H1 (cell line): ENCODE results near the gene CREBBP. TPM values are rescaled to one million over a fixed set of nuclear protein-coding genes. Genes with fewer than 3 reads are reported as not detected.

Experiments
- CTCF ChIA-PET: fragments of 300-600 bp; sonication (Branson Sonifier 250); formaldehyde crosslinking; loops from one replicate; lab custom pipeline; 2021; ENCODE audit not compliant: partially characterized antibody; lab: Charles Lee
- POLR2A ChIA-PET: fragments of 300-600 bp; sonication (Branson Sonifier 250); formaldehyde crosslinking; loops from one replicate; lab custom pipeline; 2021; ENCODE audit warnings: inconsistent platforms; ENCODE audit not compliant: partially characterized antibody; lab: Charles Lee
- DNase-seq, 2 experiments: peaks; one replicate each; pipeline versions ENCODE4 v3.0.0 to v3.0.0-alpha.2; 2010 to 2022; ENCODE audit warnings: low spot score in 2 of 2, low read depth in 1 of 2, mixed read lengths in 1 of 2
- FAIRE-seq: peaks from 2 replicates; lab custom pipeline; 2011; peaks lifted over from hg19 to GRCh38; lab: Jason Lieb, UNC
- H2AFZ ChIP-seq: 2 replicates; pipeline ENCODE4 v1.8.1; 2012; ENCODE audit warnings: low read length, inconsistent platforms
- H2AK5ac ChIP-seq: 2 replicates; pipeline ENCODE4 v1.6.1; 2013; ENCODE audit warnings: low read depth, low read length
- H2BK120ac ChIP-seq: replicated peaks from 2 replicates; pipeline ENCODE3; 2013; ENCODE audit warnings: low read depth, low read length, inconsistent platforms
- H2BK12ac ChIP-seq: 2 replicates; pipeline ENCODE4 v1.6.1; 2013; ENCODE audit warnings: low read depth, low read length
- H2BK15ac ChIP-seq: 2 replicates; pipeline ENCODE4 v1.6.1; 2013; ENCODE audit warnings: low read length
- H2BK20ac ChIP-seq: 2 replicates; pipeline ENCODE4 v1.6.1; 2013; ENCODE audit warnings: low read length
- H2BK5ac ChIP-seq: 2 replicates; pipeline ENCODE4 v1.6.1; 2013; ENCODE audit warnings: low read depth, low read length
- H3K14ac ChIP-seq: 2 replicates; pipeline ENCODE4 v1.6.1; 2013; ENCODE audit warnings: inconsistent platforms; ENCODE audit not compliant: insufficient read length
- H3K18ac ChIP-seq: 2 replicates; pipeline ENCODE4 v1.6.1; 2013; ENCODE audit warnings: low read length; ENCODE audit errors: extremely low read depth
- H3K23ac ChIP-seq: 2 replicates; pipeline ENCODE4 v1.6.1; 2013; ENCODE audit warnings: inconsistent platforms; ENCODE audit not compliant: insufficient read length
- H3K23me2 ChIP-seq: 2 replicates; pipeline ENCODE4 v1.6.1; 2013; ENCODE audit warnings: low read depth, low read length
- H3K27ac ChIP-seq: 2 replicates; pipeline ENCODE4 v1.6.1; 2011; ENCODE audit warnings: low read depth, low read length, inconsistent platforms
- H3K27me3 ChIP-seq, 4 experiments: replicated peaks in 1 of 4; 1 replicate in 1 of 4; 2 replicates in 3 of 4; pipeline versions ENCODE4 v1.6.1 to v1.8.1; 2011 to 2013; ENCODE audit warnings: low read length in 3 of 4, mild to moderate bottlenecking in 3 of 4, inconsistent platforms in 2 of 4, mixed read lengths in 2 of 4, moderate library complexity in 1 of 4; ENCODE audit not compliant: control insufficient read depth in 3 of 4, insufficient read depth in 3 of 4; ENCODE audit errors: extremely low read depth in 1 of 4
- H3K36me3 ChIP-seq, 4 experiments: 2 replicates each; pipeline versions ENCODE4 v1.6.1 to v1.8.1; 2011 to 2013; ENCODE audit warnings: mild to moderate bottlenecking in 4 of 4, low read length in 3 of 4, moderate library complexity in 2 of 4, control low read depth in 1 of 4, inconsistent platforms in 1 of 4; ENCODE audit not compliant: insufficient read depth in 4 of 4, control insufficient read depth in 2 of 4
- H3K4ac ChIP-seq: replicated peaks from 2 replicates; pipeline ENCODE3; 2013; ENCODE audit warnings: low read length, low read depth, mixed read lengths, inconsistent platforms; ENCODE audit not compliant: insufficient read length
- H3K4me1 ChIP-seq, 4 experiments: replicated peaks in 1 of 4; 1 replicate in 1 of 4; 2 replicates in 3 of 4; pipeline versions ENCODE4 v1.6.1 to v1.8.1; 2011 to 2013; ENCODE audit warnings: low read length in 3 of 4, inconsistent platforms in 2 of 4, mixed read lengths in 1 of 4; ENCODE audit not compliant: insufficient read depth in 4 of 4, control insufficient read depth in 3 of 4
- H3K4me2 ChIP-seq, 2 experiments: 2 replicates each; pipeline versions ENCODE4 v1.6.1 to v1.8.1; 2011 to 2013; ENCODE audit warnings: low read depth in 2 of 2, low read length in 2 of 2, control low read depth in 1 of 2, inconsistent platforms in 1 of 2, mild to moderate bottlenecking in 1 of 2; ENCODE audit not compliant: insufficient read depth in 1 of 2
- H3K4me3 ChIP-seq, 4 experiments: fragments of 200-600, 300-600 bp in 1 of 4; sonication (generic), shearing (Covaris generic), sonication (Bioruptor Twin) in 1 of 4; 2 replicates each; pipeline versions ENCODE4 v1.5.1 to v1.8.1; 2011 to 2016; ENCODE audit warnings: low read length in 4 of 4, low read depth in 3 of 4, control low read depth in 2 of 4, inconsistent platforms in 2 of 4, mild to moderate bottlenecking in 2 of 4, mixed read lengths in 1 of 4, moderate library complexity in 1 of 4; ENCODE audit not compliant: insufficient read depth in 2 of 4; ENCODE audit errors: extremely low read depth in 1 of 4
- H3K56ac ChIP-seq: replicated peaks from 2 replicates; pipeline ENCODE3; 2013; ENCODE audit warnings: low read depth, mild to moderate bottlenecking, mixed read lengths, low read length, inconsistent platforms; ENCODE audit not compliant: insufficient read length
- H3K79me1 ChIP-seq: 2 replicates; pipeline ENCODE4 v1.6.1; 2013; ENCODE audit warnings: low read depth, low read length, control low read depth
- H3K79me2 ChIP-seq, 2 experiments: 2 replicates each; pipeline versions ENCODE4 v1.6.1 to v1.8.1; 2012 to 2013; ENCODE audit warnings: low read length in 2 of 2, mild to moderate bottlenecking in 2 of 2, inconsistent platforms in 1 of 2; ENCODE audit not compliant: insufficient read depth in 2 of 2, control insufficient read depth in 1 of 2
- H3K9ac ChIP-seq, 4 experiments: replicated peaks in 1 of 4; 1 replicate in 1 of 4; 2 replicates in 3 of 4; pipeline versions ENCODE4 v1.6.1 to v1.8.1; 2011 to 2013; ENCODE audit warnings: low read depth in 3 of 4, low read length in 3 of 4, control low read depth in 2 of 4, mild to moderate bottlenecking in 2 of 4, moderate library complexity in 2 of 4, inconsistent platforms in 1 of 4; ENCODE audit errors: extremely low read depth in 1 of 4
- H3K9me3 ChIP-seq, 2 experiments: 2 replicates each; pipeline versions ENCODE4 v1.6.1 to v1.8.1; 2012 to 2013; ENCODE audit warnings: mild to moderate bottlenecking in 2 of 2, moderate library complexity in 2 of 2, control low read depth in 1 of 2, inconsistent platforms in 1 of 2, low read depth in 1 of 2, low read length in 1 of 2, mixed read lengths in 1 of 2; ENCODE audit not compliant: insufficient read depth in 2 of 2
- H4K20me1 ChIP-seq, 2 experiments: replicated peaks in 1 of 2; 2 replicates each; pipeline versions ENCODE3 to v1.8.1; 2011 to 2013; ENCODE audit warnings: inconsistent platforms in 2 of 2, low read length in 2 of 2, mild to moderate bottlenecking in 1 of 2; ENCODE audit not compliant: insufficient read depth in 2 of 2, control insufficient read depth in 1 of 2
- H4K5ac ChIP-seq: 2 replicates; pipeline ENCODE4 v1.6.1; 2013; ENCODE audit warnings: low read length, low read depth, mixed read lengths, inconsistent platforms; ENCODE audit not compliant: insufficient read length
- H4K8ac ChIP-seq: 2 replicates; pipeline ENCODE4 v1.8.0; 2013; ENCODE audit warnings: mild to moderate bottlenecking, moderate library complexity, low read length, inconsistent platforms; ENCODE audit not compliant: insufficient read depth; ENCODE audit errors: extremely low read depth
- H4K91ac ChIP-seq: replicated peaks from 2 replicates; pipeline ENCODE3; 2013; ENCODE audit warnings: low read length, mixed read lengths, inconsistent platforms; ENCODE audit not compliant: insufficient read length
- BACH1 ChIP-seq: IDR thresholded peaks from 2 replicates; pipeline ENCODE4 v1.6.1; 2012; ENCODE audit warnings: low read length, improper control_type of control experiment
- CBX8 ChIP-seq: fragments of 300-800, 300-1000 bp; sonication (generic); IDR thresholded peaks from 2 replicates; pipeline ENCODE4 v1.7.1; 2016; ENCODE audit warnings: low read depth, low read length, borderline replicate concordance
- CREB1 ChIP-seq: IDR thresholded peaks from 2 replicates; pipeline ENCODE4 v1.6.1; 2012; ENCODE audit warnings: inconsistent platforms
- FOSL1 ChIP-seq: IDR thresholded peaks from 2 replicates; pipeline ENCODE4 v1.6.1; 2011; ENCODE audit warnings: mild to moderate bottlenecking, low read depth, low read length, moderate library complexity; ENCODE audit not compliant: insufficient read depth
- HDAC6 ChIP-seq: IDR thresholded peaks from one replicate; pipeline ENCODE4 v1.7.1; 2012; ENCODE audit warnings: low read depth, mild to moderate bottlenecking, inconsistent platforms, low read length, moderate library complexity
- USF2 ChIP-seq: IDR thresholded peaks from 2 replicates; pipeline ENCODE4 v1.6.1; 2011; ENCODE audit warnings: low read length, improper control_type of control experiment
- WGBS, 2 experiments: shearing (Covaris generic) in 1 of 2; methylation state at CpG; one replicate each; pipeline versions ENCODE4 v1.1.6 to v1.1.7; 2013 to 2015; ENCODE audit warnings: low lambda C conversion rate in 2 of 2, mixed read lengths in 2 of 2, inconsistent platforms in 1 of 2, low coverage in 1 of 2, missing lambda C conversion rate in 1 of 2; ENCODE audit not compliant: insufficient replicate concordance in 2 of 2, insufficient coverage in 1 of 2, insufficient read length in 1 of 2; ENCODE audit errors: extremely low coverage in 1 of 2, missing lambda C conversion rate in 1 of 2; 5-methylcytosine and 5-hydroxymethylcytosine counted together
- polyA plus RNA-seq, 7 experiments: library from polyadenylated mRNA; depleted of rRNA in 3 of 7; stranded (reverse) in 5 of 7; unstranded in 2 of 7; fragments of >200 nt in 5 of 7; fragments of 200-250 nt in 2 of 7; gene quantifications; 1 replicate in 5 of 7; 2 replicates in 1 of 7; 4 replicates in 1 of 7; pipeline versions ENCODE4 v1.2.1 to v1.2.3, GENCODE V29; 2011 to 2013; ENCODE audit warnings: missing spikeins in 2 of 7, mixed read lengths in 2 of 7
- total RNA-seq: library from RNA; stranded (reverse); fragmentation: NEBNext Ultra II Directional; extraction: Animal tissue kit (Norgen Biotek cat#: 25700); gene quantifications from 2 replicates; pipeline ENCODE4 v1.2.1, GENCODE V29; 2021
- TF ChIP-seq, protein P1 (sequence below): IDR thresholded peaks from 2 replicates; pipeline ENCODE4 v1.6.1; 2012; ENCODE audit warnings: low read length, inconsistent platforms

Gene CREBBP
- total and polyA plus RNA-seq, 2 of the 8 experiments (the other 6 are each of a cell fraction or from before 2014, with no cell fraction given): 10.0 to 60.1 TPM

- Histone ChIP-seq H3K9ac (no peak overlapping the region), H4K8ac (no peak overlapping the region), H2BK20ac (no peak overlapping the region), H3K4me1 (no peaks in the 10 kb centered on the region), H3K79me2 (0 out of 4 replicates have a peak, but pooled peaks cover 0 to 10% of the 10 kb centered on the region in 2 experiments), H3K23me2 (no peaks in the 10 kb centered on the region), H3K23ac (no peak overlapping the region), H3K36me3 (peaks cover 7 to 43% (median 26%) of the 10 kb centered on the region in 4 experiments), H3K4me2 (no peak overlapping the region), H3K27me3 (no peaks in the 10 kb centered on the region), H3K18ac (no peak overlapping the region), H4K20me1 (peaks cover 5 to 9% of the 10 kb centered on the region in 2 experiments), H2AK5ac (no peak overlapping the region), H2BK120ac (no peak overlapping the region), H2BK5ac (no peak overlapping the region), H2AFZ (no peak overlapping the region), H2BK12ac (no peak overlapping the region), H4K91ac (no peak overlapping the region), H3K9me3 (no peaks in the 10 kb centered on the region), H3K79me1 (peaks cover 9% of the 10 kb centered on the region; the same call in 1 of the 2 replicates), H3K14ac (no peak overlapping the region), H3K56ac (no peak overlapping the region), H2BK15ac (no peak overlapping the region), H3K4me3 (no peak overlapping the region), H3K27ac (no peak overlapping the region), H3K4ac (no peak overlapping the region), H4K5ac (no peak overlapping the region)
- no peak for DNase-seq
- WGBS, 2 experiments: 88% methylated on average over 7 of the region's 7 CpGs; no CpG with 5 or more reads in 1 of the 2 experiments
- ChIA-PET CTCF (no interaction called here), POLR2A (no interaction called here)
- no peak for FAIRE-seq
- TF ChIP-seq CBX8 (no peak), BACH1 (no peak), FOSL1 (no peak), USF2 (no peak), CREB1 (no peak), HDAC6 (no peak)
- TF ChIP-seq, protein P1, sequence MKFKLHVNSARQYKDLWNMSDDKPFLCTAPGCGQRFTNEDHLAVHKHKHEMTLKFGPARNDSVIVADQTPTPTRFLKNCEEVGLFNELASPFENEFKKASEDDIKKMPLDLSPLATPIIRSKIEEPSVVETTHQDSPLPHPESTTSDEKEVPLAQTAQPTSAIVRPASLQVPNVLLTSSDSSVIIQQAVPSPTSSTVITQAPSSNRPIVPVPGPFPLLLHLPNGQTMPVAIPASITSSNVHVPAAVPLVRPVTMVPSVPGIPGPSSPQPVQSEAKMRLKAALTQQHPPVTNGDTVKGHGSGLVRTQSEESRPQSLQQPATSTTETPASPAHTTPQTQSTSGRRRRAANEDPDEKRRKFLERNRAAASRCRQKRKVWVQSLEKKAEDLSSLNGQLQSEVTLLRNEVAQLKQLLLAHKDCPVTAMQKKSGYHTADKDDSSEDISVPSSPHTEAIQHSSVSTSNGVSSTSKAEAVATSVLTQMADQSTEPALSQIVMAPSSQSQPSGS: no peak
Observed at GRCh38 chr16:3782566-3782965, 97.9 kb downstream of the CREBBP start.
